Cardiac fibroblast (primary cell): Measurements from ENCODE around the gene SC5D.

Experiments used
- DNase-seq, 2 donors: peaks; one replicate each; pipeline versions ENCODE4 v3.0.0 to v3.0.0-alpha.2; 2010; ENCODE audit warnings: low read depth in 2 of 2
- H3K4me3 ChIP-seq, 2 donors: replicated peaks in 1 of 2; 1 replicate in 1 of 2; 2 replicates in 1 of 2; pipeline ENCODE4 v1.5.1; 2011; ENCODE audit warnings: low read depth in 2 of 2, low read length in 2 of 2, mild to moderate bottlenecking in 2 of 2, moderate library complexity in 1 of 2
- TF ChIP-seq, protein P1 (sequence below): IDR thresholded peaks from one replicate; pipeline ENCODE4 v1.5.1; 2011; ENCODE audit warnings: low read depth, mild to moderate bottlenecking, low read length, inconsistent platforms

Gene SC5D

GRCh38 chr11:121326230-121326629, 33.7 kb downstream of the SC5D start:
- TF ChIP-seq, protein P1, sequence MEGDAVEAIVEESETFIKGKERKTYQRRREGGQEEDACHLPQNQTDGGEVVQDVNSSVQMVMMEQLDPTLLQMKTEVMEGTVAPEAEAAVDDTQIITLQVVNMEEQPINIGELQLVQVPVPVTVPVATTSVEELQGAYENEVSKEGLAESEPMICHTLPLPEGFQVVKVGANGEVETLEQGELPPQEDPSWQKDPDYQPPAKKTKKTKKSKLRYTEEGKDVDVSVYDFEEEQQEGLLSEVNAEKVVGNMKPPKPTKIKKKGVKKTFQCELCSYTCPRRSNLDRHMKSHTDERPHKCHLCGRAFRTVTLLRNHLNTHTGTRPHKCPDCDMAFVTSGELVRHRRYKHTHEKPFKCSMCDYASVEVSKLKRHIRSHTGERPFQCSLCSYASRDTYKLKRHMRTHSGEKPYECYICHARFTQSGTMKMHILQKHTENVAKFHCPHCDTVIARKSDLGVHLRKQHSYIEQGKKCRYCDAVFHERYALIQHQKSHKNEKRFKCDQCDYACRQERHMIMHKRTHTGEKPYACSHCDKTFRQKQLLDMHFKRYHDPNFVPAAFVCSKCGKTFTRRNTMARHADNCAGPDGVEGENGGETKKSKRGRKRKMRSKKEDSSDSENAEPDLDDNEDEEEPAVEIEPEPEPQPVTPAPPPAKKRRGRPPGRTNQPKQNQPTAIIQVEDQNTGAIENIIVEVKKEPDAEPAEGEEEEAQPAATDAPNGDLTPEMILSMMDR, result no peak
- DNase-seq, result no peak
- H3K4me3 ChIP-seq, result no peak overlapping the region

DNA sequence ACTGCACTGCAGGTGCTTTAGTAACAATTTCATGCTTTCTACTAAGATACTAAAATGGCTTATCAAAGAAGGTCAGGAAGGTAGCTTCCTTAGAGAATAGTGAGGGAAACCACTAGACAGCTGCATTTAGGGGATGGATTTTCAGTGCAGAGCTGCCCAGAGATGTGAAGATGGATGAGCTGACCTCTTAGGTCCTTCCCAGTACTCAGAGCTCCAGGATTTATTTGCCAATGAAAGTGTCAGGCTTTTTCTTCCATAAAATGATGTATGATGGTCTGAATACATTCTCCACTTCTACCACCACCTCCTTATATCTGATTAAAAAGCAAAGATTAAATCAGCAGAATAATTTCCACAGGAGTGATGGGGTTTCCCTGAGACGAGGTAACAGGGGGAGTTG, 35.0 kb downstream of the SC5D start:
- TF ChIP-seq, protein P1, result no peak
- DNase-seq, result no peak
- H3K4me3 ChIP-seq, result no peak overlapping the region

GRCh38 chr11:121328176-121328966, 35.8 kb downstream of the SC5D start:
- DNase-seq, result no peak
- H3K4me3 ChIP-seq, result no peak overlapping the region
- TF ChIP-seq, protein P1, result no peak

DNA sequence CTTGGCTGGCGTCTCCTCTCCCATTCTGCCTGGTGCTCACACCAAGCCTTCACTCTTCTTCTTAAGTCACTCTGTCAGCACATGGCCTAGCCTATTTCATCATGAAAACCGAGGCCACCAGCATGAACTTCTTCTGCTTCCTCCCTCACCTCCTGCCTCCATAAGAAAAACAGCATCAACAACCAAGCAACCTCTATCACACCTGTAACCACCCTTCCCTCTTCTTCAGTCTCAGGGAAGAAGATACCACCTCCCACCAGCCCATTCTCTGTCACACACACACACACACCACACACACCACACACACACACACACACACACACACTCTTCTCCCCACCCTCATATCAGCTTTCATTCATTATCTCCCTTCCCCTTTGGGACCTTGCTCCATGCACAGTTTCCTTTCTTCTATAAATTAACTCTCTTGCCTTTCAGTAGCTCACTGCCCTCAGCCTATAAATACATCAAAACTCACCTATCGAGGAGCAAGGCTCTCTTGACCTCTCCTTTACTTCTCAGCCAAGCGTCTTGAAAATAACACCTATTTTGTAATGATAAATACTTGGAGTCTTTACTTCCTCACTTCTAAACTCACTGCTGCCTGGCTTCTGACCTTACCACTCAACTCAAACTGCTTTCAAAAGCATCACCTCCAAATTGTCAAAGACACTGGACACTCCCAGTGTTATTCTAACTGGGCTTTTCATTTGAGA, 36.6 kb downstream of the SC5D start:
- DNase-seq, result no peak
- H3K4me3 ChIP-seq, result no peak overlapping the region
- TF ChIP-seq, protein P1, result no peak

- no peak for DNase-seq
- TF ChIP-seq, protein P1, result no peak
Observed at GRCh38 chr11:121329781-121330395, 37.3 kb downstream of the SC5D start.

DNA sequence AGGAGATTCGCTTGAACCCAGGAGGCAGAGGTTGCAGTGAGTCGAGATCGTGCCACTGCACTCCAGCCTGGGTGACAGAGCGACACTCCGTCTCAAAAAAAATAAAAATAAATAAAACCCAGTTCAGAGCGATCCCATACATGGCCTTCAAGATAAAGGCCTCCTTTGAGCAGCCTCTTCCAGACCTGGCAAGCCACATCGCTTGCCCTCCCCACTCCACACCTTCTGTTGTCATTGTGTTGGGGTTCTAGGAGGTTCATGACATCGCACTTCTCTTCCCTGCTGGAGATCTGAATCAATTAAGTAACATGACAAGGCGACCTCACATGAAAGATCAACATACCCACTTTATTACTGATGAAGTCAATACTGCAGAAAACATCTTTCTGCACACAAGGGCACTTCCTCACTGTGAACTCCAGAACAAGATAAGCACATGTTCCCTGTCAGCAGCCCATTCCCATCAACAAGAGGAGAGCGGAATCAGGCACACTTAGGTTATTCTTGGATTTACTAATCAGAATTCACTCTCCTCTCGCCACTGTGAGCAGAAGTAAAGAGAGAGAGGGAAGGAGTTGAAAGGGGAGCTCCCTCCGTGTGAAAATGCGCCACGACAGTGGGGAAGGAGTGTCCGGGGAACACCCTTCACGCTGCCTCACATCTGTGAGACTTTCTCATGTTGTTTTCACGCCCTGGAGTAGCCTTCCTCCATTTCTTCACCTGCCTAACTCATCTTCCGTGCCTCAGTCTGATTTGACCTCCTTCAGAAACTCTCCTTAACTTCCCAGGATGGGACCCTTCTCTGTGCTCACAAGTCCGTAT, 38.3 kb downstream of the SC5D start:
- H3K4me3 ChIP-seq, result no peak overlapping the region
- no peak for DNase-seq
- TF ChIP-seq, protein P1, result no peak

More at GRCh38 chr11:121329781-121330395, 37.3 kb downstream of the SC5D start:
- no peak overlapping the region for H3K4me3 ChIP-seq
